Adrenal gland (tissue), 12 donors: ENCODE results near the gene NAT8L. TPM values are rescaled to one million over a fixed set of nuclear protein-coding genes. Genes with fewer than 3 reads are reported as not detected.

ENCODE experiments used
- DNase-seq, 7 donors: peaks; one replicate each; pipeline ENCODE4 v3.0.0-alpha.2; 2019 to 2020
- H3K27ac ChIP-seq, 5 donors: fragments of 200-600 bp; sonication (generic) in 4 of 5; 1 replicate in 3 of 5; 2 replicates in 2 of 5; pipeline versions ENCODE4 v1.5.1 to v1.8.0; 2016 to 2020; ENCODE audit warnings: mild to moderate bottlenecking in 1 of 5
- H3K27me3 ChIP-seq: fragments of 200-600 bp; 2 replicates; pipeline ENCODE4 v1.8.0; 2021
- H3K36me3 ChIP-seq, 2 donors: fragments of 200-600 bp; replicated peaks in 1 of 2; 1 replicate in 1 of 2; 2 replicates in 1 of 2; pipeline versions ENCODE4 v1.5.1 to v1.8.0; 2018 to 2022
- H3K4me1 ChIP-seq, 2 donors: fragments of 200-600 bp; replicated peaks in 1 of 2; 1 replicate in 1 of 2; 2 replicates in 1 of 2; pipeline versions ENCODE4 v1.5.1 to v1.8.0; 2018 to 2021
- H3K4me3 ChIP-seq, 4 donors: fragments of 200-600 bp; sonication (generic) in 3 of 4; one replicate each; pipeline ENCODE4 v1.5.1; 2016 to 2018
- H3K9me3 ChIP-seq, 3 donors: fragments of 200-600 bp; sonication (generic) in 1 of 3; replicated peaks in 1 of 3; 1 replicate in 2 of 3; 2 replicates in 1 of 3; pipeline versions ENCODE4 v1.5.1 to v1.8.0; 2016 to 2021
- POLR2A ChIP-seq, 2 donors: fragments of 450-650 bp; IDR thresholded peaks; one replicate each; pipeline ENCODE4 v1.6.1; 2017; ENCODE audit warnings: antibody characterized with exemption in 2 of 2, mild to moderate bottlenecking in 2 of 2, moderate library complexity in 1 of 2
- WGBS, 4 donors: extraction: QIAGEN DNeasy Blood & Tissue Kit in 2 of 4; methylation state at CpG; one replicate each; pipeline versions ENCODE4 v1.1.5 to v1.1.7; 2013 to 2017; 5-methylcytosine and 5-hydroxymethylcytosine counted together
- intact Hi-C, 2 donors: fragments of 100-400 bp; cut with DNase I; formaldehyde crosslinking; loops; one replicate each; pipeline versions ENCODE4 v1.14.1 to v1.15.0; 2022 to 2023
- polyA plus RNA-seq, 3 donors: library from polyadenylated mRNA; stranded (reverse); fragments of 200-250 nt in 2 of 3; fragments of 350-450 nt in 1 of 3; fragmentation: Illumina TruSeq in 1 of 3; extraction: RNeasy Lipid Tissue Mini Kit (QIAGEN cat#74804) in 1 of 3; gene quantifications; one replicate each; pipeline ENCODE4 v1.2.3, GENCODE V29; 2013 to 2014
- total RNA-seq, 9 donors: library from RNA; depleted of rRNA in 4 of 9; stranded (reverse); fragments of >200 nt in 4 of 9; fragments of 120-200 nt in 1 of 9; fragmentation: NEBNext Ultra II Directional in 1 of 9; extraction: Animal tissue kit (Norgen Biotek cat#: 25700) in 1 of 9; gene quantifications; one replicate each; pipeline versions ENCODE4 v1.1.0 to v1.2.4, GENCODE V29; 2013 to 2023
- TF ChIP-seq, protein P1 (sequence below), 6 experiments: fragments of 450-650 bp in 4 of 6; fragments of 200-600 bp in 2 of 6; sonication (generic) in 1 of 6; IDR thresholded peaks; 1 replicate in 5 of 6; 2 replicates in 1 of 6; pipeline versions ENCODE4 v1.5.1 to v1.8.0; 2016 to 2021; ENCODE audit warnings: antibody characterized with exemption in 6 of 6, mild to moderate bottlenecking in 2 of 6, moderate library complexity in 1 of 6
- donor health status: healthy with polysubstance abuse.
- donor health status: Bipolar disorder and iron deficiency.
- donor health status: DM: yes; HTN: yes; CAD: no.
- donor health status: DM: no; HTN: no; CAD: no.
- donor health status: DM: no; HTN: no; CAD: no.
- donor health status: DM: yes; HTN: yes; CAD: no.

Gene NAT8L
- total and polyA plus RNA-seq, 12 donors = 0.18 to 1.6 (median 0.49) TPM

DNA sequence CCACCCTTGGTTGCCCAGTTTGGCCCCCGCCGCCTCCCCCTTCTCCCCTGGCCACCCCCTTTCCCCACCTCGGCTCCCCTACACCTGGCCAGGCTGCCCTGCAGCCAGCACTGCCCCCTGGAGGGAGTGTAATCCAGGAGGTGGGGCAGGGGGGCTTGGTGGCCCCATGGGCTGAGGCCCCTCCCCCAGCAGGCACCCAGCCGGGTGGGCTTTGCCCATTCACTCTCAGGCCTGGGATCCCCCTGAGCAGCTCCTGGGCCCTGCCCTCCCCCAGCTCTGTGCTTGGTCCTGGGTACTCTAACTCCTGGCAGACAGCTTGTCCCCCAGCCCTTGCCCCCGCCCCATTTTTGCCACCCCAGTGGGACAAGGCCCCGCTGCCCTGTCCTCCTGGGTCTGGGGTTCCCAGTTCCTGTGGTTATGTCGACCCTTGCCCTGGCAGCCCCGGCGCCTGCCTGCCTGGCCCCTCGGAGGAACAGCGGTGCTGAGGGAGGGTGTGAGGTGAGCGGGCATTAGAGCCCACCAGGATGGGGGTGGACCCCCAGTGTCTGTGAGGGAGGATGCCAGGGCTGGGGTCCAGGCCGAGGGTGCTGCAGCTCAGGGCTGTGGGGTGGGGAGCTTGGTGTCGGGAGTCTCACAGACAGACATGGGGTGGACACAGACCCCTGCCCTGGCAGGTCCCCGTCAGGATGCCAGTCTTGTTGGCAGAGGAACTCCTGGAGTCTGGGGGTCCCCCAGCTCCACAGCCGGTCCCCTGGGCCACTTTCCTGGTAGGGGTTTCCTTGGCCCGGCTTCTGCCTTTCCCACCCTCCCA lies 10.2 kb downstream of the NAT8L start:
- Histone ChIP-seq H3K4me1 (peaks cover 0 to 11% of the 10 kb centered on the region in 2 donors), H3K27ac (no peak overlapping the region), H3K9me3 (no peaks in the 10 kb centered on the region), H3K4me3 (no peak overlapping the region), H3K36me3 (no peaks in the 10 kb centered on the region), H3K27me3 (no peaks in the 10 kb centered on the region)
- intact Hi-C loops = no loop called here
- no peak for DNase-seq
- TF ChIP-seq, protein P1, sequence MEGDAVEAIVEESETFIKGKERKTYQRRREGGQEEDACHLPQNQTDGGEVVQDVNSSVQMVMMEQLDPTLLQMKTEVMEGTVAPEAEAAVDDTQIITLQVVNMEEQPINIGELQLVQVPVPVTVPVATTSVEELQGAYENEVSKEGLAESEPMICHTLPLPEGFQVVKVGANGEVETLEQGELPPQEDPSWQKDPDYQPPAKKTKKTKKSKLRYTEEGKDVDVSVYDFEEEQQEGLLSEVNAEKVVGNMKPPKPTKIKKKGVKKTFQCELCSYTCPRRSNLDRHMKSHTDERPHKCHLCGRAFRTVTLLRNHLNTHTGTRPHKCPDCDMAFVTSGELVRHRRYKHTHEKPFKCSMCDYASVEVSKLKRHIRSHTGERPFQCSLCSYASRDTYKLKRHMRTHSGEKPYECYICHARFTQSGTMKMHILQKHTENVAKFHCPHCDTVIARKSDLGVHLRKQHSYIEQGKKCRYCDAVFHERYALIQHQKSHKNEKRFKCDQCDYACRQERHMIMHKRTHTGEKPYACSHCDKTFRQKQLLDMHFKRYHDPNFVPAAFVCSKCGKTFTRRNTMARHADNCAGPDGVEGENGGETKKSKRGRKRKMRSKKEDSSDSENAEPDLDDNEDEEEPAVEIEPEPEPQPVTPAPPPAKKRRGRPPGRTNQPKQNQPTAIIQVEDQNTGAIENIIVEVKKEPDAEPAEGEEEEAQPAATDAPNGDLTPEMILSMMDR (IDR thresholded peaks at IDR 0.05) = no peak
- no peak for TF ChIP-seq POLR2A (IDR thresholded peaks at IDR 0.05)
- WGBS, 4 donors = 71 to 78% (median 77%) methylated on average over 8 to 17 of the region's 17 CpGs

DNA sequence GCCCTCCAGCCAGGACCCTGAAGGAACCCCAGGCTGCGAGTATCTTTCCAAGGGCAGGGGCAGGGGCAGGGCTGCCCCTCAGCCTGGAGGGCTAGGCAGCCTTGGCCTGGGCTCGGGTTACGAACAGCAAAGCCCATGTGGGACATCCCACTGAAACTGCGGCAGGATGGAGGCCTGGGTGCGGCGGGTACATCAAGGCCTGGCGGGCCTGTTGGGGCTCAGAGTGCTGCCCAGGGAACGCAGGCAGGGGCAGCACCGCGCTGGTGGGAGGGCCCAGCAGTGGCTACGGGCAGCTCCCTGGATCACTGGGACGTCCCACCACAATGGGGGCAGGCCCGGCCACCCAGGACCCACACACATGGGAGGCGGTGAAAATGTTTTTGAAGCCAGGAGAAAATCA lies 10.9 kb downstream of the NAT8L start:
- Histone ChIP-seq H3K4me1 (peaks cover 0 to 11% of the 10 kb centered on the region in 2 donors), H3K9me3 (no peaks in the 10 kb centered on the region), H3K4me3 (no peak overlapping the region), H3K36me3 (no peaks in the 10 kb centered on the region), H3K27me3 (no peaks in the 10 kb centered on the region), H3K27ac (no peak overlapping the region)
- DNase-seq = no peak
- WGBS, 4 donors = 74 to 80% (median 76%) methylated on average over 8 to 14 of the region's 14 CpGs
- no peak for TF ChIP-seq POLR2A (IDR thresholded peaks at IDR 0.05)
- TF ChIP-seq, protein P1 (IDR thresholded peaks at IDR 0.05) = no peak
- intact Hi-C loops = no loop called here

DNA sequence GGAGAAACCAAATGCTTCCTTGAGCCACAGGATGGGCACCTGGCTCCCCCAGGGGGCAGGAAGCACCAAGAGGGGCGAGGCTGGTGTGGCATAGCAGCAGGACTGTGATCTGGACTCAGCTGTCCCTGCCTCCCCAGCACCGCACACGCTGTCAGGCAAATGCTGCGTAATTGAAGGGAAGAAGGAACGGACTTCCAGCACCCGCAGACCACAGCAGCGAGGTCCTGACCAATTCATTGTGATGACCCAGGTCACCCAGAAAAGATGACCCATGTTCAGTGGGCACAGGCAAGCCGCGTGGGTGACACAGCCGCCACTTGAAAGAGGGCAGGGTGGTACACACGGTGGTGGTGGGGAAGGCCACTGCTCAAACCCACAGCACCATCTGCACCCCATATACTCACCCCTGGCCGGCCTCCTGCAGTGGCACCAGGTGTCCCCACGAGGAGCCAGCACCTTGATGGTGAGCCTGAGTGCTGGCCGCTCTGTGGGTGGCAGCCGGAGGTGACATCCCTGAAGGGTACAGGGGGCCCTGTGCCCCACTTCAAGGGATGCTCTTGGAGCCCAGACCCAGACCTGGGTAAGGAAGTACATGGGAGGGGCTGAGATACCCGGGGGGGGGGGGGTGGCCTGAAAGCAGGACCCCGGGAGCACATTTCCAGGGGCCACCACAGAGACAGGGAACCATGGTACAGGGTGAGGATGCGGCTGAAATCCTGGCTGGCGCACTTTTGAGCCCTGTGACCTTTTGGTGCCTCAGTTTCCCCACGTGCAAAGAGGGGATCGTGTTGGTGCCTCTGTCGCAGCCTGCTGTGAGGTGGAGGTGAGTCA lies 11.5 kb downstream of the NAT8L start:
- Histone ChIP-seq H3K4me3 (no peak overlapping the region), H3K27ac (no peak overlapping the region), H3K27me3 (no peaks in the 10 kb centered on the region), H3K9me3 (no peaks in the 10 kb centered on the region), H3K4me1 (peaks cover 0 to 11% of the 10 kb centered on the region in 2 donors), H3K36me3 (no peaks in the 10 kb centered on the region)
- TF ChIP-seq POLR2A (IDR thresholded peaks at IDR 0.05) = no peak
- TF ChIP-seq, protein P1 (IDR thresholded peaks at IDR 0.05) = no peak
- 77 to 79% (median 78%) methylated on average over 10 to 22 of the region's 22 CpGs for WGBS, 4 donors
- intact Hi-C loops = no loop called here
- no peak for DNase-seq

DNA sequence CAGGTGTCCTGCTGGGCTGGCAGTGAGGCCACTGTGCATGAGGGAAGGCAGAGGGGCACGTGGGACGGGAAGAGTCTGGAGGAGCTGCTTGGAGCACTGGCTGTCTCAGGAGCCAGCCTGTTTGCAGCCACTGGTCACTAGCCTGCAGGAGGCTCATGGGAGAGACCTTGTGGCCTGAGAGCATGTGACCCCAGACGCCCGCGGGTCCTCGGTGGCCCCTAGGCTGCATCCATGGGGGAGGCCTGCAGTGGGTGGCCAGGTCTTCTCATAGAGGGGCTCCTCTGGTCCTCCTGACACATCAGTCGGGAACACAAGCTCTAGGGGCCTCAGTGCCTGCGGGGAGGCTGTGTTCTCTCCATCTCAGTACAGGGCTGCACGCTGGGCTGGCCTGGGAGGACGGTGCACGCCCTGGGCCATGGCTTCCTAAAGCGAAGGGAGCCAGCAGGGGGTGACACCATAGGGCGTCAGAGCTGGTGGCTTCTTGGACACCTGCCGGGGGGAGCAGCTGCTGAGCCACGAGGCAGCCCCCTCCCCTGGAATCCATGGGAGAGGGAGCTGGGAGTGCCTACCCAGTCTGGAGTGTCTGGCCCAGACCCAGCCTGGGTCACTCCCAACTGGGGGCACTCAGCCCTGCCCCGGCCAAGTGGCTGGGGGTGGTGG lies 12.3 kb downstream of the NAT8L start:
- no peak overlapping the region for H3K27ac ChIP-seq
- DNase-seq = no peak
- intact Hi-C loops = no loop called here
- H3K27me3 ChIP-seq = no peaks in the 10 kb centered on the region
- no peaks in the 10 kb centered on the region for H3K36me3 ChIP-seq
- no peak overlapping the region for H3K4me3 ChIP-seq
- 26 to 61% (median 60%) methylated on average over 9 to 16 of the region's 16 CpGs; no CpG with 5 or more reads in 1 of the 4 donors for WGBS, 4 donors
- TF ChIP-seq, protein P1 (IDR thresholded peaks at IDR 0.05) = no peak
- no peak for TF ChIP-seq POLR2A (IDR thresholded peaks at IDR 0.05)
- peaks cover 0 to 11% of the 10 kb centered on the region in 2 donors for H3K4me1 ChIP-seq
- no peaks in the 10 kb centered on the region for H3K9me3 ChIP-seq
